Tibial artery (tissue), 4 donors: ENCODE measurements around the gene TMED6.

Experiments used
- DNase-seq, 2 donors: peaks; one replicate each; pipeline ENCODE4 v3.0.0-alpha.2; 2019
- H3K27ac ChIP-seq, 2 donors: fragments of 200-600 bp; sonication (generic) in 1 of 2; 1 replicate in 1 of 2; 2 replicates in 1 of 2; pipeline ENCODE4 v1.5.1; 2018 to 2019; ENCODE audit warnings: mild to moderate bottlenecking in 1 of 2
- H3K27me3 ChIP-seq, 2 donors: fragments of 200-600 bp; sonication (generic) in 1 of 2; one replicate each; pipeline versions ENCODE4 v1.5.1 to v1.6.0; 2016 to 2019
- H3K36me3 ChIP-seq, 3 donors: fragments of 200-600 bp; sonication (generic) in 2 of 3; one replicate each; pipeline ENCODE4 v1.5.1; 2016 to 2019; ENCODE audit warnings: mild to moderate bottlenecking in 2 of 3
- H3K4me1 ChIP-seq, 4 donors: fragments of 200-600 bp; sonication (generic) in 2 of 4; 1 replicate in 3 of 4; 2 replicates in 1 of 4; pipeline ENCODE4 v1.5.1; 2016 to 2019
- H3K4me3 ChIP-seq, 2 donors: fragments of 200-600 bp; sonication (generic) in 1 of 2; 1 replicate in 1 of 2; 2 replicates in 1 of 2; pipeline ENCODE4 v1.5.1; 2018 to 2019; ENCODE audit warnings: mild to moderate bottlenecking in 2 of 2
- H3K9me3 ChIP-seq, 3 donors: fragments of 200-600 bp; sonication (generic) in 1 of 3; one replicate each; pipeline ENCODE4 v1.5.1; 2016 to 2019
- CTCF ChIP-seq, 2 experiments: fragments of 200-600 bp in 1 of 2; fragments of 450-650 bp in 1 of 2; IDR thresholded peaks; one replicate each; pipeline ENCODE4 v1.5.1; 2017 to 2019; ENCODE audit warnings: antibody characterized with exemption in 2 of 2, mild to moderate bottlenecking in 1 of 2, moderate library complexity in 1 of 2
- intact Hi-C: fragments of 100-400 bp; cut with DNase I; formaldehyde crosslinking; loops from one replicate; pipeline ENCODE4 v1.15.0; 2023; ENCODE audit warnings: low total_unique reads

TMED6 gene

GRCh38 chr16:69314534-69314933, 37.1 kb downstream of the TMED6 start:
- no peak overlapping the region for H3K4me3 ChIP-seq
- peaks cover 41 to 64% (median 43%) of the 10 kb centered on the region in 3 donors for H3K36me3 ChIP-seq
- peaks cover 8 to 29% (median 20%) of the 10 kb centered on the region in 4 donors for H3K4me1 ChIP-seq
- no peaks in the 10 kb centered on the region for H3K9me3 ChIP-seq
- intact Hi-C loops, result no loop called here
- no peaks in the 10 kb centered on the region for H3K27me3 ChIP-seq
- no peak overlapping the region for H3K27ac ChIP-seq
- TF ChIP-seq CTCF (IDR thresholded peaks at IDR 0.05), result no peak
- no peak for DNase-seq

- no peak overlapping the region for H3K27ac ChIP-seq
- peaks cover 31 to 53% (median 33%) of the 10 kb centered on the region in 3 donors for H3K36me3 ChIP-seq
- no peak for TF ChIP-seq CTCF (IDR thresholded peaks at IDR 0.05)
- no peak for DNase-seq
- no peaks in the 10 kb centered on the region for H3K27me3 ChIP-seq
- no peaks in the 10 kb centered on the region for H3K9me3 ChIP-seq
- no peak overlapping the region for H3K4me3 ChIP-seq
- intact Hi-C loops, result no loop called here
- peaks cover 8 to 29% (median 20%) of the 10 kb centered on the region in 4 donors for H3K4me1 ChIP-seq
Measured at GRCh38 chr16:69313469-69313868, 38.1 kb downstream of the TMED6 start.

GRCh38 chr16:69311533-69312387, 39.8 kb downstream of the TMED6 start:
- Histone ChIP-seq H3K27me3 (no peaks in the 10 kb centered on the region), H3K9me3 (no peaks in the 10 kb centered on the region), H3K4me3 (peak overlapping the region; percentile 72 to 83), H3K27ac (peak overlapping the region; percentile 71 to 84), H3K4me1 (peaks cover 8 to 29% (median 20%) of the 10 kb centered on the region in 4 donors), H3K36me3 (peaks cover 16 to 36% (median 18%) of the 10 kb centered on the region in 3 donors)
- peak in 1 of 2 donors; percentile 75 for DNase-seq
- TF ChIP-seq CTCF (IDR thresholded peaks at IDR 0.05), result no peak
- intact Hi-C loops, result no loop called here

- peak; percentile 91 to 98 for TF ChIP-seq CTCF (IDR thresholded peaks at IDR 0.05)
- peaks cover 8 to 28% (median 9%) of the 10 kb centered on the region in 3 donors for H3K36me3 ChIP-seq
- H3K9me3 ChIP-seq, result no peaks in the 10 kb centered on the region
- peaks cover 8 to 29% (median 20%) of the 10 kb centered on the region in 4 donors for H3K4me1 ChIP-seq
- peak; percentile 96 to 98 for DNase-seq
- H3K27me3 ChIP-seq, result no peaks in the 10 kb centered on the region
- H3K4me3 ChIP-seq, result peak within 1 kb of the TSS; percentile 72 to 83
- H3K27ac ChIP-seq, result peak within 1 kb of the TSS; percentile 77 to 84
- intact Hi-C loops, result no loop called here
Measured at GRCh38 chr16:69310653-69311532, 40.7 kb downstream of the TMED6 start, which contains the start of gene VPS4A. TSS of gene VPS4A (plus strand) at chr16:69311350. CDS start at chr16:69311512, 162 bp downstream.

- intact Hi-C loops, result no loop called here
- no peaks in the 10 kb centered on the region for H3K27me3 ChIP-seq
- TF ChIP-seq CTCF (IDR thresholded peaks at IDR 0.05), result no peak
- no peak overlapping the region for H3K27ac ChIP-seq
- H3K9me3 ChIP-seq, result no peaks in the 10 kb centered on the region
- DNase-seq, result no peak
- no peak overlapping the region for H3K4me3 ChIP-seq
- H3K36me3 ChIP-seq, result peaks cover 3 to 22% (median 6%) of the 10 kb centered on the region in 3 donors
- peaks cover 8 to 29% (median 20%) of the 10 kb centered on the region in 4 donors for H3K4me1 ChIP-seq
Measured at GRCh38 chr16:69309316-69309715, 42.3 kb downstream of the TMED6 start.
